K562 (cell line): ENCODE results near the gene VPS11. TPM values are rescaled to one million over a fixed set of nuclear protein-coding genes. Genes with fewer than 3 reads are reported as not detected.

Experiments used
- CBX8 ChIP-seq: fragments of 200-600 bp; sonication (generic); IDR thresholded peaks from 2 replicates; pipeline ENCODE4 v1.6.1; 2012; ENCODE audit warnings: borderline replicate concordance, mixed run types, low read depth, mild to moderate bottlenecking, moderate library complexity, mixed read lengths, low read length, control low read depth, inconsistent platforms; ENCODE audit not compliant: poor library complexity, severe bottlenecking; ENCODE audit errors: extremely low read depth
- HLTF ChIP-seq: fragments of 450-650 bp; IDR thresholded peaks from 2 replicates; pipeline ENCODE4 v1.6.1; 2016
- L3MBTL2 ChIP-seq: fragments of 450-650 bp; IDR thresholded peaks from 2 replicates; pipeline ENCODE4 v1.6.1; 2016; ENCODE audit warnings: mild to moderate bottlenecking, moderate library complexity
- NUFIP1 ChIP-seq: fragments of 450-650 bp; IDR thresholded peaks from 2 replicates; pipeline ENCODE4 v1.6.1; 2018; ENCODE audit not compliant: partially characterized antibody
- PHB2 ChIP-seq: fragments of 450-650 bp; IDR thresholded peaks from 2 replicates; pipeline ENCODE4 v1.6.1; 2017; ENCODE audit warnings: low read depth
- POLR2AphosphoS5 ChIP-seq: IDR thresholded peaks from 2 replicates; pipeline ENCODE4 v1.6.1; 2011; ENCODE audit warnings: mild to moderate bottlenecking, low read depth, low read length, moderate library complexity; ENCODE audit not compliant: control insufficient read depth, insufficient read depth
- POLR3G ChIP-seq: IDR thresholded peaks from 2 replicates; pipeline ENCODE4 v1.6.1; 2011; ENCODE audit not compliant: insufficient read length, insufficient replicate concordance; ENCODE audit errors: extremely low read depth
- SNIP1 ChIP-seq: fragments of 450-650 bp; IDR thresholded peaks from 2 replicates; pipeline ENCODE4 v1.7.1; 2017; ENCODE audit warnings: low read depth, mild to moderate bottlenecking
- SRSF7 ChIP-seq: fragments of 200-400 bp; formaldehyde crosslinking; optimal IDR thresholded peaks from 2 replicates; pipeline ENCODE3; 2017; ENCODE audit warnings: mild to moderate bottlenecking, low read depth, low read length
- TFAM ChIP-seq: fragments of 250-450 bp; sonication (Bioruptor Pico); conservative IDR thresholded peaks from 2 replicates; pipeline ENCODE4 v1.5.0; 2021; ENCODE audit warnings: mild to moderate bottlenecking, moderate library complexity
- ZBTB17 ChIP-seq: fragments of 450-650 bp; formaldehyde crosslinking; IDR thresholded peaks from 2 replicates; pipeline ENCODE4 v1.4.0; 2020; ENCODE audit warnings: mild to moderate bottlenecking
- ZNF174 ChIP-seq: fragments of 250-450 bp; sonication (Bioruptor Pico); IDR thresholded peaks from 2 replicates; pipeline ENCODE4 v1.4.0; 2020; ENCODE audit warnings: mild to moderate bottlenecking
- ZNF224 ChIP-seq: sonication (generic); formaldehyde crosslinking; IDR thresholded peaks from 2 replicates; pipeline ENCODE4 v1.8.0; 2022; ENCODE audit warnings: mild to moderate bottlenecking, missing genetic modification reagents
- ZNF311 ChIP-seq: fragments of 250-450 bp; sonication (Bioruptor Pico); IDR thresholded peaks from 2 replicates; pipeline ENCODE4 v1.4.0; 2020; ENCODE audit warnings: mild to moderate bottlenecking, moderate library complexity
- ZNF551 ChIP-seq: fragments of 250-450 bp; sonication (Bioruptor Pico); IDR thresholded peaks from 2 replicates; pipeline ENCODE4 v1.5.0; 2021; ENCODE audit warnings: mild to moderate bottlenecking, moderate library complexity
- ZNF696 ChIP-seq: fragments of 250-450 bp; sonication (Bioruptor Pico); conservative IDR thresholded peaks from 2 replicates; pipeline ENCODE4 v1.4.0; 2020; ENCODE audit warnings: mild to moderate bottlenecking, moderate library complexity
- polyA plus RNA-seq, 8 experiments: library from polyadenylated mRNA; depleted of rRNA in 4 of 8; stranded (reverse) in 5 of 8; unstranded in 3 of 8; fragments of >200 nt; fragmentation: Nextera tagmentation in 2 of 8; fragmentation: Illumina TruSeq in 1 of 8; extraction: Ambion mirVana in 2 of 8; extraction: Trizol in 1 of 8; gene quantifications; 2 replicates each; pipeline versions ENCODE4 v1.2.1 to v1.2.3, GENCODE V29; 2011 to 2014; ENCODE audit warnings: inconsistent platforms in 1 of 8, missing spikeins in 1 of 8
- total RNA-seq, 7 experiments: library from RNA; depleted of rRNA in 6 of 7; stranded (reverse); fragments of >200 nt in 6 of 7; fragmentation: Illumina TruSeq in 2 of 7; extraction: Trizol in 2 of 7; gene quantifications; 2 replicates each; pipeline versions ENCODE4 v1.2.1 to v1.2.3, GENCODE V29; 2011 to 2021; ENCODE audit warnings: low replicate concordance in 1 of 7
- TF ChIP-seq, protein P1 (sequence below), 2 experiments: fragments of 450-650 bp; formaldehyde crosslinking in 1 of 2; IDR thresholded peaks; 2 replicates each; pipeline versions ENCODE4 v1.4.0 to v1.6.1; 2014 to 2020; ENCODE audit warnings: mild to moderate bottlenecking in 2 of 2, borderline replicate concordance in 1 of 2, low read depth in 1 of 2
- TF ChIP-seq, protein P2 (sequence below): fragments of 200-800 bp; sonication (Bioruptor generic); IDR thresholded peaks from 2 replicates; pipeline ENCODE4 v1.6.1; 2017; ENCODE audit warnings: missing genetic modification characterization, missing compliant biosample characterization

The VPS11 gene
- total and polyA plus RNA-seq, 9 of the 15 experiments (the other 6 are each of a cell fraction or from before 2014, with no cell fraction given), result 14.1 to 35.5 (median 27.5) TPM

DNA sequence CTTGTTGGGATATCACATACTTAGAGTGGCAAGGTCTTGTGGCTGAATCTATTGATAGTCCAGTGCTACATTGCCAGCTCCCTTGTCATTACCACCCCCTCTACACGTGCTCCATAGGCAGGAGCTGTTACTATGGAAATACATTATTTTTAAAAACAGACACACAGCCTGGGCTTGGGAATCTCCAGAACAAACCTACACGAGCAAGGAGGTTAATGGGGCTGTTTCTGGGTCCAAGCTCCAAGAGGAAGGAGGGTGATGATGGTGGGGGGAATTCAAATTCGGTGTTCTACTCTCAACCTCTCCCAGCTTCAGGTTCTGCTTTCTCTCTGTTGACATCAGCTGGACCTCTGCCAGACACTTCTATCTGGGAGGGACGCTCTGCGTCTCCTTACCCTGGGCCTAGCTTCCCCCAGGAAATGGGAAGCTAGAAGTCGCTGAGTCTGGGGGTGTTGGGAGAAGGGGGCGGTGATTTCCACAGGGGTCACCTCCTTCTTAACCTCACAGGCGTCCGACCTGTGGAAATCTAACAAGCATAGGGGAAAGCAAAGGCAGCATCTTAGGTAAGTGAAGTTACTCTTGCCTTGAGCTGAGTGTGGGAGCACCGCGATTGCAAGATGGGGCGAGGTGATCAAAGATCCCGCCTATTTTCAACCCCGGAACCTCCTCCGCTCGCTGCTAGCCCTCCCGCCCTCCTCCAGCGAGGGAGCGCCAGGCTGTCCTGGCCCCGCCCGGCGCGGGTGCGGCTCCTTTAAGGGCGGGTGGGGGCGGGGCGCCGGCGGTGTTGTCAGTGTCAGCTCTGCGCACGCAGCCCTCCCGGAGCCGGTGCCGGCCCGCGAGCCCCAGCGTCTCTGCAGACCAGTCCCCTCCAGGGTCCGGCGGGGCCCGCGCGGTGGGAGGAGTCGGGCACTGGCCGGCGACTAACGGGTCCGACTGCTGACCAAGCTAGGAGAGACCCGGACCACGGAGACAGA lies 39.2 kb downstream of the VPS11 start, which contains the start of gene C2CD2L (continued):
- TF ChIP-seq SNIP1 (no peak), TFAM (no peak), POLR3G (no peak), HLTF (no peak), L3MBTL2 (peak; percentile 81), PHB2 (peak; percentile 15; the same call in 1 of the 2 replicates), ZNF311 (CRISPR knock-in tag) (no peak), ZNF696 (CRISPR knock-in tag) (no peak), SRSF7 (no peak), POLR2AphosphoS5 (peak; percentile 60), CBX8 (no peak), NUFIP1 (no peak), ZNF224 (CRISPR knock-in tag) (no peak), ZNF174 (CRISPR knock-in tag) (no peak), ZBTB17 (CRISPR knock-in tag) (no peak), ZNF551 (CRISPR knock-in tag) (no peak)
- TF ChIP-seq, protein P1, sequence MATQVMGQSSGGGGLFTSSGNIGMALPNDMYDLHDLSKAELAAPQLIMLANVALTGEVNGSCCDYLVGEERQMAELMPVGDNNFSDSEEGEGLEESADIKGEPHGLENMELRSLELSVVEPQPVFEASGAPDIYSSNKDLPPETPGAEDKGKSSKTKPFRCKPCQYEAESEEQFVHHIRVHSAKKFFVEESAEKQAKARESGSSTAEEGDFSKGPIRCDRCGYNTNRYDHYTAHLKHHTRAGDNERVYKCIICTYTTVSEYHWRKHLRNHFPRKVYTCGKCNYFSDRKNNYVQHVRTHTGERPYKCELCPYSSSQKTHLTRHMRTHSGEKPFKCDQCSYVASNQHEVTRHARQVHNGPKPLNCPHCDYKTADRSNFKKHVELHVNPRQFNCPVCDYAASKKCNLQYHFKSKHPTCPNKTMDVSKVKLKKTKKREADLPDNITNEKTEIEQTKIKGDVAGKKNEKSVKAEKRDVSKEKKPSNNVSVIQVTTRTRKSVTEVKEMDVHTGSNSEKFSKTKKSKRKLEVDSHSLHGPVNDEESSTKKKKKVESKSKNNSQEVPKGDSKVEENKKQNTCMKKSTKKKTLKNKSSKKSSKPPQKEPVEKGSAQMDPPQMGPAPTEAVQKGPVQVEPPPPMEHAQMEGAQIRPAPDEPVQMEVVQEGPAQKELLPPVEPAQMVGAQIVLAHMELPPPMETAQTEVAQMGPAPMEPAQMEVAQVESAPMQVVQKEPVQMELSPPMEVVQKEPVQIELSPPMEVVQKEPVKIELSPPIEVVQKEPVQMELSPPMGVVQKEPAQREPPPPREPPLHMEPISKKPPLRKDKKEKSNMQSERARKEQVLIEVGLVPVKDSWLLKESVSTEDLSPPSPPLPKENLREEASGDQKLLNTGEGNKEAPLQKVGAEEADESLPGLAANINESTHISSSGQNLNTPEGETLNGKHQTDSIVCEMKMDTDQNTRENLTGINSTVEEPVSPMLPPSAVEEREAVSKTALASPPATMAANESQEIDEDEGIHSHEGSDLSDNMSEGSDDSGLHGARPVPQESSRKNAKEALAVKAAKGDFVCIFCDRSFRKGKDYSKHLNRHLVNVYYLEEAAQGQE (IDR thresholded peaks at IDR 0.05; ENCODE audit: borderline replicate concordance), result no peak
- TF ChIP-seq, protein P1 (CRISPR knock-in tag; IDR thresholded peaks at IDR 0.05; ENCODE audit: low read depth), result no peak
- TF ChIP-seq, protein P2, sequence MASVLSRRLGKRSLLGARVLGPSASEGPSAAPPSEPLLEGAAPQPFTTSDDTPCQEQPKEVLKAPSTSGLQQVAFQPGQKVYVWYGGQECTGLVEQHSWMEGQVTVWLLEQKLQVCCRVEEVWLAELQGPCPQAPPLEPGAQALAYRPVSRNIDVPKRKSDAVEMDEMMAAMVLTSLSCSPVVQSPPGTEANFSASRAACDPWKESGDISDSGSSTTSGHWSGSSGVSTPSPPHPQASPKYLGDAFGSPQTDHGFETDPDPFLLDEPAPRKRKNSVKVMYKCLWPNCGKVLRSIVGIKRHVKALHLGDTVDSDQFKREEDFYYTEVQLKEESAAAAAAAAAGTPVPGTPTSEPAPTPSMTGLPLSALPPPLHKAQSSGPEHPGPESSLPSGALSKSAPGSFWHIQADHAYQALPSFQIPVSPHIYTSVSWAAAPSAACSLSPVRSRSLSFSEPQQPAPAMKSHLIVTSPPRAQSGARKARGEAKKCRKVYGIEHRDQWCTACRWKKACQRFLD (CRISPR knock-in tag), result peak; percentile 73
